ENCODE measurements around the gene POLR3H.
A peak's percentile ranks its signal among the peaks of the same experiment; 100 is the strongest.
"Not testable (repeated sequence)": the region's sequence is repeated elsewhere in the genome, so short reads cannot be mapped to it uniquely, and the experiment has no call there.

Gene POLR3H

DNA sequence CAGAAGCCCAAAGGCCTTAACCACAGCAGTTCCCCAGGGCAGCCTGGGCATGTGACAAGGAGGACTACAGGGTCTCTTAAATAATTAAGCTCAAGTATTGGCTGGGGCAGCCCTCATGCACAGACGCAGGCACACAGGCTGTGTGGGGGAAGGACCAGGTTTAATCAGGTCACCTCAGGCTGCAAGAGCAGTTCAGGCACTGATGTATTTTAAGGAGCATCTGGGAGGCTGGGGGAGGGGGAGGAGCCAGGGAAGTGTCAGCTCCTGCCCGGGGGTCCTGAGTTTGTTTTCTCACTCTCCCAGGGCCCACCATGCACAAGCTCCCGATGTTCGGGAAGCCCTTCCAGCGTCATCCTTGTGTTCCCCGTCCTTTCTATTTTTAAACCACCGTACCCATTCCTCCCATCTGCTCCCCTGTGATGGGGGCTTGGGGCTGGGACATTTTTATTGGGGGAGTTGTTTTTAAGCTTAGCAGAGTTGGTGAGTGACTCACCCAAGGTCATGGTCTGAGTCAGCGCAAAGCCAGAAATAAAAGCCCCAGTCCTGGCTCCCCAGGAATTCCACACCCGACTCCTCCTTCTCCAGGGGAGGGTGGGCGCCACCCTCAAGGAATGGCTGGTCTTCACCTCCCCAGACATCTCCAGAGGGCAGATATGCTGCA lies 18.9 kb upstream of the POLR3H start:
- DNase-seq, result no peak

DNA sequence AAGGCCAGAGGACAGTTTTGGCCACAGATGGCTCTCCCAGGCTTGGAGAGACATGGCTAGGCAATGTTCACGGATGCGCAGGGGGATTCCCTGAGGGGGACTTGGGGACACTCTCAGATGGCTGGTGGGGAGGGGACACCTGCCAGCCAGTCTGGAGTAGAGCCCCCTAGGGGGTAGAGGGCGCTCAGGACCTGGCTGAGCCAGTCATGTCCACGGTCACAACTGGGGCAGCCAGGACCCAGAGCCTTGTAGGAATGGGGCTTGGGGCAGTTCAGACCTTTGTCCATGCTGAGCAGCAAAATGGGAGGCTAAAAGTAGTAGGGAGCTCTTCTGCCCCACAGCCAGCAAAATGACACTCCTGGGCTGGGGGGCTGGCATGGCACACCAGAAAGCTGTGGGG lies 18.2 kb upstream of the POLR3H start:
- no peak for DNase-seq

DNA sequence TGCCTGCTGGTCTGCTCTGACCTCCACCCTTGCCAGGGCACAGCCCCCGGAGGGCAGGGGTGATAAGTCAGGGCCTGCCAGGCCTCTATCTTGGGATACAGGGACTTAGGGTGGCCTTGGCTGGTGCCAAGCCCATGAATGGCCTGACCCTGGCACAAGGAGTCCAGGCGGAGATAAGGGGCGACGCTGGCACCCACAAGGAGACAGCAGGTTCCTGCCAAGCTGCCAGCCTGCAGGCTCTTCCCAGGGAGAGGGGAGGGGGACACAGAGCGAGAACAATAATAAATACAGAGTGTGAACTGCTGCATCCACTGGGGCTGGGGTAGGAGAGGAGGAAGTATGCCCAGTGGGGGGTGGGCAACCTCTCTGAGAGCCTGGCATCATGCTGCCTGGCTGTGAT lies 17.5 kb upstream of the POLR3H start:
- DNase-seq, result no peak

DNA sequence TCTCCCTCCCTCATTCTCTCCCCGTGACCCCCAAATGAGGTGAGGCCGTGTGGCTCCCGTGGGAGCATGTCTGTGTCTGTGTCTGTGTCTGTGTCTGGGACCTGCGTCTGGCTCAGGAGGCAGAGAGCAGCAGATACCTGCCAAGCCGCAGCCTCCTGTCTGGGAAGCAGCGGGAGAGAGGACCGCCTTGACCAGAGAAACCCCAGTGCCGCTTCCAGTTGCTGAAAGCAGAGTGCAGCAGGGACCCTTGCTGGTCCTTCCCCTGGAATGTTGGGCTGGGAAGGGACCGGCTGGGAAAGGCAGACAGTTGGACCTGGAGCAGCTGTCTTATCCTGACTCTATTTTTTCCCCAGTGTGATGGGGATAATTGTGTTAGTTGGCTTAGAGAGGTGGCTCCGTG lies 17.1 kb upstream of the POLR3H start:
- no peak for DNase-seq

DNA sequence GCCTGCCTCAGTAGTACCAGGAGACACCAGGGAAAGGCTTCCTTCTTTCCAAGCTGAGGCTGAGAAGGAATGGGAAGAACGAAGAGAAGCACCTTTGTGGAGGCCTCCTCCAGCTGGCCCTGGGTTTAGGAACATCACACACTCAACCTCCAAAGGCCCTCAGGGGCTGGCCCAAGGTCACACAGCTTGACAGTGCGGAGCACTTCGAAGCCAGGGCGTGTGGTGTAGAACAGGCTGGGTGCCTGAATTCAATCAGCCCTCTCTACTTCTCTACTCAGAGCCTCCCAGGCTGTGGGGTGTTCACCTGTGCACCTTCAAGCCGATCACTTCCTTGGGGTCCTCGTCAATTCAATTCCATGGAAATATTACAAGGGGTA lies 15.8 kb upstream of the POLR3H start:
- no peak for DNase-seq

DNA sequence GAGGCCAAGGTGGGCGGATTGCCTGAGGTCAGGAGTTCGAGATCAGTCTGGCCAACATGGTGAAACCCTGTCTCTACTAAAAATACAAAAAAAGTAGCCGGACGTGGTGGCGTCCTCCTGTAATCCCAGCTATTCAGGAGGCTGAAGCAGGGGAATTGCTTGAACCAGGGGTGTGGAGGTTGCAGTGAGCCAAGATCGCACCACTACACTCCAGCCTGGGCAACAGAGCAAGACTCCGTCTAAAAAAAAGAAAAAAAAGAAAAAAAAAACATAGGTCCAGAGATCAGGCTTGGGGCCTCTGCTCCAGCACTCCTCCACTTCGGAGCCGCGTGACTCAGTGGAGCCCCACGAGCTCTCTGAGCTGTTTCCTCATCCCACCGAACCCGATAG lies 14.0 kb upstream of the POLR3H start:
- not testable (repeated sequence) for DNase-seq

DNA sequence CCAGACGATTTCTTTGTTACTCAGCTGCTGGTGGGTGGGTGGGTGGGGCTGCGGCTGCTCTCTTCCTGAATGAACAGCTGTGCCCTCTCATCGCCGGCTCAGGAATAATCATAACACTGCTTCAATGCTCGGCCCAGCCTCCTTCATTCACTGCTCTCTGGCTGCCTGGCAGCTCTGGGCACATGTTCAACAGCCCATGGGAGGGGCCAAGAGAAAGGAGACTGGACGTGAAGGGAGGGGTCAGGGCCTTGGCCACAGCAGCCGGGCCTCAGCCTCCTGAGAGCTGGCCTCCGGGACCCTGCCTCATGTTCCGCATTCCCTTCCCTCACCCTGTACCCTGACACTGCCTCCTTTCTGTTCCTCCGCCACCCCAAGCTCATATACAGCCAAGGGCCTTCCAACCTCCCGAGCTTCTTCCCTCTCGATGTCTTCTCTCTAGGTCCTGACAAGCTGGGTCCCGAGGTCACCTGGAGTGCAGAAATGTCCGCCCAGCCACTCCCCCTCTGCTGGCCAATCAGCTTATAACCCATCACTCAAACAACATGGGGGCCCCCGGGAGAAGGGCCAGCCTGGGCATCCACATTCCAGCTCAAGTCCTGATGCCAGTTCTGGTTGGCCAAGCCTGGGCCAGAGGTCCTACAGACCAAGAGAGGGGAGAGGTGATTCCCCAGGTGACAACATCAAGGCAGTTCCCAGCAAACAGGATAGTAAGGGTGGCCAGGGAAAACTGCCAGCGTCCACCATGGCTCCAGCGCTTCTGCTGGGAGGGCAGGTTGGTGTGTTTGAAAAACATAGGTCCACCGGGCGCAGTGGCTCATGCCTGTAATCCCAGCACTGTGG lies 13.4 kb upstream of the POLR3H start:
- DNase-seq, result peak; percentile 6

DNA sequence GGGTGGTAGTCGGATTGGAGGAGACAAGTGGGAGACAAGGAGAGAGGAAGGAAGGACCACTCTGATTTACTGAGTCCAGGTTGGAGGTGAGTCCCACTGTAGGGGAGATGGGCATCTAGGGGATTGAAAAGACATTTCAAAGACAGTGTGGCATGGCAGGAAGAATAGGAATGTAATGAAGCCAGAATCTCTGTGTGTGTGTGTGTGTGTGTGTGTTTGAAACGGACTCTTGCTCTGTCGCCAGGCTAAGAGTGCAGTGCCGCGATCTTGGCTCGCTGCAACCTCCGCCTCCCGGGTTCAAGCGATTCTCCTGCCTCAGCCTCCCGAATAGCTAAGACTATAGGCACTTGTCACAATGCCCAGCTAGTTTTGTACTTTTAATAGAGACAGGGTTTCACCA lies 12.3 kb upstream of the POLR3H start:
- DNase-seq, result no peak

DNA sequence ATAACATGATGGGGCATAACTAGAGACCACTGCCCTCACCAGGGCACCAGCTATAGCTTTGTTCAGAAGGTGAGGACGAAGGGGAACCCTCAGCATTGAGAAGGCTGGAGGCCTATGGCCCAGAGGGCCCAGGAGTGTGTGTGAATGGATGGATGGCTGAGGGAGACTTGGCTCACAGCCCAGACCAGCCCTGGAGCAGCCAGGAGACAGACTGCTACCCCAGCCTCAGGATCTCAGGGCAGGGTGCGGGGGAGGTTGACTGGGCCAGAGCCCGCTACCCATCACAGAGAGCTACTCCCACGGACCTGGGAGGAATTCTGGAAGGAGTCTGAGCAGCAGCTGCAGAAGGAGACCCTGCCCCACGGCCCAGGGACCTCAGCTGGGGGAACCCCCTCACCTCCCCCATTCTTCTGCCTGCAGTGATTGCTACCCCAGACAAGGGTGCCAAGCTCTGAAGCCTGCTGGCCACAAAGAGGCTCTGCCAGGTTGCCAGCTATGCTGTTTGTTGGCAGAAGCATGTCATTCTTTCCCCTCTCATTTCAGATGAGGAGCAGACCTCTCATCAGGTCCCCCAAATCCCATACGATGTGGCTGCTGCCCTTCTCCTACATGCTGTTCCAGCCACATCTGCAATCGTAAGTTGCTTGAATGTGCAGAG lies 11.2 kb upstream of the POLR3H start:
- no peak for DNase-seq

DNA sequence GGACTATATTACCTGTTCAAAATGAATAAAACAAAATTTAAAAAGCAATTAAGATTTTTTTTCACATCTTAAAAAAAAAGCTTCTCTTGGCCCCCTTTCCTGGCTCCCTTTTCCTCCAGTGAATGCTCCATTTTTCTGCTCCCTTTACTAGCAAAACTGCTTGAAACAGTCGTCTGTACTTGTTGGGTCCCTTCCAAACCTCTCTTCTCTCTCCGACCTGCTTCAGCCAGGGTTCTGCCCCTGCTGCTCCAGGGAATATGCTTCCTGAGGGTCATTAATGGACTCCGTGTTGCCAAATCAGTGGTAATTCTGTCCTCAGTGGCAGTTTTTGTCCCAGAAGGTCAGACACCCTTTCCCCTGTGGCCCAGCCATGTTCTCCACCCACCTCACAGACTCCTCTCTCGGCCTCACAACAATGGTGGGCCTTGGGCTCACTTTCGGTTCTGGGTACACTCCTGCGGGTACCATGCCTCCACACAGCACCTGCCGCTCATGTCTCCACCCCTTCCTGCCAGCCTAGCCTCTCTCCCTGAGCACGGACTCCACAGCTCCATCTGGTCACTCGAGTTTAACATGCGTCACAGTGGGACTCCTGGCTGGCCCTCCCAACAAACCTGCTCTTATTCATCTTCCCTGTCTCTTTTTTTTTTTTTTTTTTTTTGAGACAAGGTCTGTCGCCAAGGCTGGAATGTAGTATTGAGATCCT lies 7.8 kb upstream of the POLR3H start:
- no peak for DNase-seq

DNA sequence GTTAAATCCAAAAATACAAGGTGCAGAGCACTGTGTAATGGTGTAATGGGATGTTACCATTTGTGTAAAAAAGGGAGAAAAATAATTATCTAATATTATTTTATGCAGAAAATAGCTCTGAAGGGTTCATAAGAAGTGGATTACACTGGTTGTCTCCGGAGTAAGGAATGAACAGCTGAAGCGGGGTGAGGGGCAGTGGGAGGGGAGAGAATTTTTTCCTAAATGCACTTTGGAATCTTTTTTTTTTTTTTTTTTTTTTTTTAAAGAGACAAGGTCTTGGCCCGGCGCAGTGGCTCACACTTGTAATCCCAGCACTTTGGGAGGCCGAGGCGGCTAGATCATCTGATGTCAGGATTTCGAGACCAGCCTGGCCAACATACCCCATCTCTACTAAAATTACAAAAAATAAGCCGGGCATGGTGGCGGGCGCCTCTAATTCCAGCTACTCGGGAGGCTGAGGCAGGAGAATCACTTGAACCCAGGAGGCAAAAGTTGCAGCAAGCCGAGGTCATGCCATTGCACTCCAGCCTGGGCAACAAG lies 6.8 kb upstream of the POLR3H start:
- DNase-seq, result no peak

DNA sequence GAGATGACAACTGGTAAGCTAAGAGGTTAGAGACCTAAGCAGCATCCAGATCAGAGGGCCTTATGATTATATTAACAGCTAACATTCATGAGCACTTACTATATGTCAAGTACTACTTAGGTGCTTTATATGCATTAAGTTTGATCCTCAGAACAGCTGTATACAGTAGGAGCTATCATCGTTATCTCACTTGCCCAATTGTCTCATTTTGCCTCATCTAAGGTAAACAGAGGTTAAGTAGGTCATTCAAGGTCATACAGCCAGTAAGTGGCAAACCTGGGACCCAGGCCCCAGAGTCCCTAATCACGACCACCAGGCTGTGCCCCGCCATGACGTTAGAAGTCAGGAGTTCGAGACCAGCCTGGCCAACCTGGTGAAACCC lies 4.6 kb upstream of the POLR3H start:
- DNase-seq, result no peak

DNA sequence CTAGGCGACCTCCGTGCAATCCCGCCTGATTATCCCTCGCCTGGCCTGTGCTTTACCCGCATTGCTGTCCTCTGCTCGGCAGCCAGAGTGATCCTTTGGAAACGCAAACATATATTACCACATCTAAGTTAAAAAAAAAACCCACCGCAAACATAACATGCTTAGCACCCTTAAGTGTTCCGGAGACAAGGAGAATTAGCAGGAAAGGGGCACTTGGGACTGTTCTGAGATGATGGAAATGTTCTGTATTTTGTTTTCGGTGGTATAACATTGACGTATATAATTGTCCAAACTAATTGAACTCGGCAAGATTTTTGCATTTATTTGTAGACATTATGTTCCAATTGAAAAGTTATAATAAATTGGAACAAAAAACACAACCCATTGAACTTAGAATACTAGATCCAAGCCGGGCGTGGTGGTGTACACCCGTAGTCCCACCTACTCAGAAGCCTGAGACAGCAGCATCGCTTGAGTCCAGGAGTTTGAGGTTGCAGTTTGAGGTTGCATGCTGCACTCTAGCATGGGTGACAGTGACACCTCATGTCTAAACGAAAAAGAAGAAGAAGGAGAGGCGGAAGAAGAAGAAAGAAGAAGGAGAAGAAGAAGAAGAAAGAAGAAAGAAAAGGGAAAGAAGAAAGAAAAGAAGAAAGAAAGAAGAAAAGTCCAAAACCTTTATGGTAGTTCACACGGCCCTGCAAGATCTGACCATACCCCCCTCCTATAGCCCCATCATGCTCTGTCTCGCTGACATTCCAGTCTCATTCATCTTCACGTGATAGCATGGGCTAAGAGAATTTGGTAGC lies 604 bp upstream of the POLR3H start:
- no peak for DNase-seq

DNA sequence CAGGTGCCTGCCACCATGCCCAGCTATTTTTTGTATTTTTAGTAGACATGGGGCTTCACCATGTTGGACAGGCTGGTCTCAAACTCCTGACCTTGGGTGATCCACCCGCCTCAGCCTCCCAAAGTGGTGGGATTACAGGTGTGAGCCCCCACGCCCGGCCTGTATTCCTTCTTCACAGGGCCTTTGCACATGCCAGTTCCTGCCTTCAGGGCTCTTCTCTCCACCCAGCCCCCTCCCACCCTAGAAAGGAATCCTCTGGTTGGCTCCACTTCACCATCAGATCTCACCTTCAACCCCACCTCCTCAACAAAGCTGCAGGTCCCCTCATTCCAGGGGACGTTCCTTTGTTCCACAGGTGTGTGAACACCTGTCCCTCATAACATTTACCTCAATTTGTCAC lies 2.0 kb downstream of the POLR3H start:
- no peak for DNase-seq

DNA sequence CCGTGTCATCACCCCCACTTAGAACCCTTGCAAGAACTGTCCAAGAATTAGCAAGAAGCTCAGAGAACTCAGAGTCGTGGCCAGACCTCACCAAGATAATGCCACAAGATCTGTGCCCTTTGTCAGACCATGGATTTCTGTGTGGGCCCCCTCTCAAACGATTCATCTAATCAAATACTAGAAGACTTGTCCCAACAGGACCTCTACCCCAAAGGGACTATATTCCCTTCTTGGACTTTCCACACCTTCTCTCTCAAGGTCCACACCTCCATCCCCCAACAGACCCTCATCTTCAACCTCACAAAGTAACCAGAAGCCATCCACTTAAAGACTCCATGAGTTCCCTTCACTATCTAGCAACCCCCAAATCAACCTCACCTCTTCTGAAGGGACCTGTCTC lies 2.8 kb downstream of the POLR3H start:
- no peak for DNase-seq

DNA sequence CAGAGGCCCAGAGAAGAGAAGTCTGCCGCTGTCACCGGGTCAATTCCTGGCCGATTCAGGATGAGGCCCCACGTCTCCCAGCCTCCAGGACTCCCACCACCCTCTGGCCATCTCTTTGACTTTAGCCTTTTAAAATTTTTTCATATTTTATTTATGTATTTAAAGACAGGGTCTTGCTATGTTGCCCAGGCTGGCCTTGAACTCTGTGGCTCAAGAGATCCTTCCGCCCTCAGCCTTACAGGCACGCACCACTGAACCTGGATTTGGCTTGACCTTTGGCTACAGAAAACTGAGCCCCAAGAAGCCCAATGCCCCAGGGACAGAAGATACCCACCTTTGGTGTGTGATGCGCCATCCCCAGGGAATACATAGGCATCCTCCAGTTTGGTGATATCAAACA lies 3.9 kb downstream of the POLR3H start:
- DNase-seq, result no peak

DNA sequence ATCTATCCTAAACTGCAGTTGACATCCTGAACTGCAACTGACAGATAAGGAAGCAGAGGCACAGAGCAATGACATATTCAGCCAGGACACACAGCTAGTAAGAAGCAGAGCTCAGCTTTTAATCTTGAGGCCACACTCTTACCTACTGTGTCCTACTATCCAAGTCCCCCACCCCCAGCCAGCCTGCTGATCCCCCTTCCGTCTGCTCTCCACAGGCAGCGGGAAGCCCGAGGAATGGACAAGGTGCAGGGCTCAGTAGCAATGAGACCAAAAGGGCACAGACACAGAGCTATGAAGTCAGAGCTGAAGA lies 4.3 kb downstream of the POLR3H start:
- DNase-seq, result no peak

DNA sequence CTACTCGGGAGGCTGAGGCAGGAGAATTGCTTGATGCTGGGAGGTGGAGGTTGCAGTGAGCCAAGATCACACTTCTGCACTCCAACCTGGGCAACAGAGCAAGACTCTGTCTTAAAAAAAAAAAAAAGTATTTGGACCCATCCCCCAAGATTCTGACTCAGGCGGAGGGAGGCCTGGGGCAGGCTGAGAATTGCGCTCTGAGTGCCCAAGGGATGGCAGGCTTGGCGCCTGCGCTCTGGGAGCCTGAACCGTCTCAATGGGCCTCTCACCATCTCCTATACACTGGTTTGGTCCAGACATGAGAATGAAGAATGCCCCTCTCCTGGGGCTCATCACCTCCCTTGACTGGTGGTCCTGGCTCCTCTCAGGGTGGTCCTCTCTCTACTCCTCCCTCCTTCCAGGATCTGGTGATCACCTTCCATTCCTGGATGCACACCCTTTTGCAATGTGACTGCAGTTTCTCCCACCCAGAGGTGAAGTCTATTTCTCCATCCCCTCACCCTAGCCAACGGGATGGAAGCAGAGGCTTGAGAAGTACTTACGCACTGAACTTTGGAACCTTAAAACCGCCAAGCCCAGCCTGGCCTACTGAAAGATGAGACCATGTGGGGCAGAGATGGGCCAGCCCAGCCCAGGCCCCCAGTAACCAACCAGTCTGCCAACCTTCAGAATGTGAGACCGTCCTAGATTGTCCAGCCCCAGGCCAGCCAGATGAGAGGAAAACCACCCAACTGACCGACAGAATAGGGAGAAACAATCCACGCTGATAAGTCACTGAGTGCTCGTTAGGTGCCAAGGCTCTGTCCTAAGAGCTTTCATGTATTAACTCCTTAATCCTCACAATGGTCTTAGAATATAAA lies 4.9 kb downstream of the POLR3H start:
- no peak for DNase-seq

DNA sequence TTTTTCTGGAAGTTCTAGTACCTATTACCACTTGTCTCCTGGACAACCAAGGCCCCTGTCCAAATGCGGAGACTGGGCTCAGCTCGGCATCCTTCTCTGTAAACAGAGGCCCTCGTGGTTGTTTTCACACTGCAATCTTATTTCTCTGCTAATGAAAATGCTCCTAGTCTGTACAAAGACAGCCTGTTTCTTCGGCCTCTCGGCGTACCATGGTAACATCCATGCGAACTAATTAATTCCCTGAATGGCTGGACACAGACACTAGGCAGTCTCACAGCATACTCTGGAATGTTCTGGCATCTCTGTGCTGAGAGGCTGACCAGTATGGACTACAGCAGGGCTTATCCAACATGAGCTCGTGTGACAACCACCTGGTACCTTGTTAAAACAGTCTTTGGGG lies 5.7 kb downstream of the POLR3H start:
- no peak for DNase-seq

DNA sequence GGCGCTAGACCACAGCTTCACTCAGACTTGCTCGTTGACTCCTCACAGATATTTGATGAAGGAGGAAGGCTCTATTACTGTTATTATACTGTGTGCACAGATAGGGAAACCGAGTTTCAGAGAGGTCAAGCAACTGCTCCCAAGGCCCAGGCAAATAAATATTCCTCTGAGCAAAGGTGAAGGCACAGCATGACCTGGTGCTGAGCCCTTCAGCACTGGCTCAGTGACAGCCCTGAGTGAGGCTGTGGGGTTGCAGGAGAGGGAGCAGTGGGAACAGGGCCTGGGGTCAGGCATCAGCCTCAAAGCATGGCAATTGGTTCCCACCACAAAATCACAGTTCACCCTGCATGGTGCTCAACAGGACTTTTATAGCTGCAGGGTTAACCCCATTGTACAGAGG lies 7.1 kb downstream of the POLR3H start:
- DNase-seq, result no peak

DNA sequence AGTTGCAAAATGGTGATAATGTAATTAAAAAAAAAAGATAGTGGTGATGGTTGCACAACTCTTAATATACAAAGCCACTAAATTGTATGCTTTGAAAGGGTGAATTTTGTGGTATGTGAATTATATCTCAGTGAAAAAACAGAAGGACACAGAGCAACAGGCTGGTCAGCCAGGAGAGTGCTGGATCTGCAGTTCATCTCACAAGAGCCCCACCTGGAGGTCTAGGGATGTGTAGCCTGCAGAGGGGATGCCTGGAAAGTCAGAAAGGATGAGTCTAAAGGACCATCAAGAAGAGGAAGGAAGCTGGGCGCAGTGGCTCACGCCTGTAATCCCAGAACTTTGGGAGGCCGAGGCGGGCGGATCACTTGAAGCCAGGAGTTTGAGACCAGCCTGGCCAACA lies 9.0 kb downstream of the POLR3H start:
- DNase-seq, result no peak

DNA sequence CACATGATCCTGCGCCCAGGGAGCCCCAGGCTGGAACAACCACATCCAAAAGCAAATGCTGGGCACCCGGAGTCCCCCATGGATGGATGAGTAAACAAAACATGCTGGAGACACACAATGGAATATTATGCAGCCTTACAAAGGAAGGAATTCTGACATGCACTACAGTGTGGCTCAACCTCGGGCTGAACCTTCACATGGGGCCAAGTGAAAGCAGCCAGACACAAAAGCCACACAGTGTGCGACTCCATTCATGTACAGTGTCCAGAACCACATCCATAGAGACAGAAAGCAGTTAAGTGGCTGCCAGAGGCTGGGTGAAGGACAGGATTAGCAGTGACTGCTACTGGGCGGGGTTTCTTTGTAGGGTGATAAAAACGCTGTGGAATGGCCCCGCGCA lies 10.1 kb downstream of the POLR3H start:
- DNase-seq, result no peak

Data from stimulated activated CD4-positive, alpha-beta T cell treated with anti-CD3 and anti-CD28 coated beads, Interleukin-4, amount 100 ng/mL, for 1 hour (primary cell).